Natural killer cell (primary cell): Measurements from ENCODE around the gene TINAG. TPM values are rescaled to one million over a fixed set of nuclear protein-coding genes. Genes with fewer than 3 reads are reported as not detected.

Source experiments
- total RNA-seq, 4 donors: library from RNA; stranded (reverse); fragments of 120-200 nt in 1 of 4; gene quantifications; one replicate each; pipeline versions ENCODE4 v1.2.3 to v1.2.4, GENCODE V29; 2013 to 2022

Gene TINAG
- total RNA-seq, 3 donors from 2014 or later (not counting 1 experiment from before 2014, with no cell fraction given) = not detected

Other genes starting within 250 kb of the TINAG start
- not detected for gene MLIP, start 197.0 kb upstream of the TINAG start, total RNA-seq